ENCODE data around the gene ZNF722.
"Not testable (repeated sequence)": the region's sequence is repeated elsewhere in the genome, so short reads cannot be mapped to it uniquely, and the experiment has no call there.

ZNF722 gene

GRCh38 chr7:63998549-63998948 lies at the start of gene ZNF722:
Gene ZNF722 (plus strand): TSS chr7:63998849. CDS start chr7:63998962, 113 bp downstream.
- TF ChIP-seq CTCF (IDR thresholded peaks at IDR 0.05; ENCODE audit: insufficient read depth, low read depth, low read length, missing control alignments), result no peak
- DNase-seq (ENCODE audit: low read depth), result no peak
- no peak within 1 kb of the TSS for H3K4me3 ChIP-seq (ENCODE audit: low read depth, low read length)

- no peak for DNase-seq (ENCODE audit: low read depth)
- TF ChIP-seq CTCF (IDR thresholded peaks at IDR 0.05; ENCODE audit: insufficient read depth, low read depth, low read length, missing control alignments), result no peak
- no peak overlapping the region for H3K4me3 ChIP-seq (ENCODE audit: low read depth, low read length)
Observed at GRCh38 chr7:63953181-63953580, 45.5 kb upstream of the ZNF722 start.

GRCh38 chr7:63968629-63969028 lies 30.0 kb upstream of the ZNF722 start:
- H3K4me3 ChIP-seq (ENCODE audit: low read depth, low read length), result no peak overlapping the region
- TF ChIP-seq CTCF (IDR thresholded peaks at IDR 0.05; ENCODE audit: insufficient read depth, low read depth, low read length, missing control alignments), result no peak
- DNase-seq (ENCODE audit: low read depth), result no peak

GRCh38 chr7:64015496-64015895 lies 16.8 kb downstream of the ZNF722 start:
- DNase-seq (ENCODE audit: low read depth); H3K4me3 ChIP-seq (ENCODE audit: low read depth, low read length): not testable (repeated sequence)

GRCh38 chr7:64035388-64035787 lies 36.7 kb downstream of the ZNF722 start:
- no peak for DNase-seq (ENCODE audit: low read depth)
- TF ChIP-seq CTCF (IDR thresholded peaks at IDR 0.05; ENCODE audit: insufficient read depth, low read depth, low read length, missing control alignments), result no peak
- no peak overlapping the region for H3K4me3 ChIP-seq (ENCODE audit: low read depth, low read length)

- TF ChIP-seq CTCF (IDR thresholded peaks at IDR 0.05; ENCODE audit: insufficient read depth, low read depth, low read length, missing control alignments), result no peak
- H3K4me3 ChIP-seq (ENCODE audit: low read depth, low read length), result no peak overlapping the region
- no peak for DNase-seq (ENCODE audit: low read depth)
Observed at GRCh38 chr7:64037095-64037494, 38.4 kb downstream of the ZNF722 start.

- DNase-seq (ENCODE audit: low read depth), result no peak
- H3K4me3 ChIP-seq (ENCODE audit: low read depth, low read length), result no peak within 1 kb of the TSS
- TF ChIP-seq CTCF (IDR thresholded peaks at IDR 0.05; ENCODE audit: insufficient read depth, low read depth, low read length, missing control alignments), result no peak
Observed at GRCh38 chr7:64045301-64046040, 46.8 kb downstream of the ZNF722 start, which contains the start of gene ZNF727. Gene ZNF727 (plus strand): TSS chr7:64045434. CDS start chr7:64045622, 188 bp downstream.

All from GM12865 (cell line).